GM12878 (cell line): ENCODE measurements around the gene UBC.

Experiments
- CTCF ChIP-seq, 3 experiments: IDR thresholded peaks in 2 of 3; conservative IDR thresholded peaks in 1 of 3; 2 replicates each; pipeline ENCODE4 v1.5.1; 2011; ENCODE audit warnings: low read depth in 3 of 3, low read length in 3 of 3, mild to moderate bottlenecking in 3 of 3, control low read depth in 2 of 3, moderate library complexity in 2 of 3, inconsistent platforms in 1 of 3, mixed read lengths in 1 of 3; ENCODE audit not compliant: control insufficient read depth in 2 of 3, insufficient read depth in 1 of 3; ENCODE audit errors: extremely low read depth in 1 of 3
- EZH2 ChIP-seq: IDR thresholded peaks from 2 replicates; pipeline ENCODE4 v1.6.1; 2012; ENCODE audit warnings: low read depth, mild to moderate bottlenecking, control low read depth, inconsistent platforms, low read length, borderline replicate concordance; ENCODE audit not compliant: control insufficient read depth

- TF ChIP-seq CTCF (IDR thresholded peaks at IDR 0.05 in 2 of 3, conservative IDR thresholded peaks at IDR 0.05 in 1 of 3; ENCODE audit: control insufficient read depth in 2 of 3, extremely low read depth in 1 of 3, insufficient read depth in 1 of 3, low read depth in 3 of 3, low read length in 3 of 3), result no peak
- no peak for TF ChIP-seq EZH2
These were observed 2.1 kb upstream of the UBC start for GRCh38 chr12:124916374-124917134.
